22Rv1 (cell line): ENCODE results near the gene KIRREL3.

ENCODE experiments used
- H3K27ac ChIP-seq: fragments of 450-650 bp; 2 replicates; pipeline ENCODE4 v1.5.1; 2017
- CTCF ChIP-seq: fragments of 450-650 bp; IDR thresholded peaks from 2 replicates; pipeline ENCODE4 v1.5.1; 2017; ENCODE audit warnings: mild to moderate bottlenecking
- ZFX ChIP-seq: fragments of 450-650 bp; IDR thresholded peaks from 2 replicates; pipeline ENCODE4 v1.6.1; 2017; ENCODE audit warnings: antibody characterized with exemption, borderline replicate concordance

KIRREL3 gene

DNA sequence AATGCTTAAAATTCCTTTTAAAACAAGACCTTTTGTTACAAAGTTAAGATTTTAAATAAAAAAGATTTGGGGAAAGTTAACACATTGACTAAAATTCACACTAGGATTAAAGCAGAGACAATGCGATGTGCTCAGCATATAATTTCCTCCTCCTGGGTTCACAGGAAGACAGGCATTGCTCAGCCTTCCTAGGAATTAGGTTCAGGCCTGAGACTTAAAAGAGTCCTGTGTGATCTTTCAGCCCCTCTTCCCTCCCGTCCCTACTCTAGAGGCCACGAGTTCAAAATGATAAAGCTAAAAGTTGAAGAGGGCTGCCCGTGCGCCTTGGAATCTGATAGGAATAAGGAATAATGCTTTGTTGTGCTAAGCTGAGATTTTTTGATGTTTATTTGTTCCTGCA, 218.6 kb downstream of the KIRREL3 start:
- H3K27ac ChIP-seq = no peak overlapping the region
- no peak for TF ChIP-seq ZFX
- TF ChIP-seq CTCF = no peak

DNA sequence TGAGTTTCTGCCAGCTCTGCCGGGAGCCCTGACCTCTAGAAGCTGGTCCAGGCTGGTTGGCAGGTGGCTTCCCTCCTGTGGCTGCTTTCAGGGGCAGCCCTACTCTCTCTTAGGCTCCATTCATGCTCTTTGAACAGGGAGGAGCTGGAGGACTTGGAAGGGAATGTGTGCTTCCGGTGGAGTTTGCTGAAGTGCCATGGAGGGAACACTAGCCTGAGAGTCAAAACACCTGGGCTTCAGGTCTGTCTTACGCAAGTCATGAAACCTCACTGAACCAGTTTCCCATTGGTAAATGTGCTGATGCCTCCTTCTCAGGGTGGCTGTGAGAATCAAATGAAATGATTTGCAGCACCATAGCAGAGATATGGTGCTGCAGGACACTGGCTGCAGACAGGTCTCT, 224.5 kb downstream of the KIRREL3 start:
- no peak overlapping the region for H3K27ac ChIP-seq
- TF ChIP-seq ZFX = no peak
- TF ChIP-seq CTCF = no peak

GRCh38 chr11:126772267-126772666, 228.3 kb downstream of the KIRREL3 start:
- no peak overlapping the region for H3K27ac ChIP-seq
- TF ChIP-seq CTCF = no peak
- TF ChIP-seq ZFX = no peak

DNA sequence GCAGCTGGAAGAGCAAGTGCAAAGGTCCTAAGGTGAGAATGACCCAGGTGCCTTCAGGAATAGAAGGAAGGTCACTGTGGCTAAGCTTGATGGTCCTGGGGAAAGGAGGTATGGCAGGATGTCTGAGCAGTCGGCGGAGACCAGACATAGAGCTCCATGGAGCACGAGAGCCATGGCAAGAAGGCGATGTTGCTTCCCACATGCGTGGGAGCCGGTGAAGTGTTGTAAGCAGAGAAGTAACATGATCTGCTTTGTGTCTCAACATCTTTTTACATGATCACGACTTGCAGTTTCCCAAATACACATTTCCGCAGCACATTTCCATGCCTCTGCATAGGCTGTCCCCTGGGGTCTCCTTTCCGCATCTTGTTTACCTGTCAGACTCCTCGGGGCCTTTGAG, 231.9 kb downstream of the KIRREL3 start:
- TF ChIP-seq ZFX (no peak), CTCF (no peak)
- H3K27ac ChIP-seq = no peak overlapping the region

DNA sequence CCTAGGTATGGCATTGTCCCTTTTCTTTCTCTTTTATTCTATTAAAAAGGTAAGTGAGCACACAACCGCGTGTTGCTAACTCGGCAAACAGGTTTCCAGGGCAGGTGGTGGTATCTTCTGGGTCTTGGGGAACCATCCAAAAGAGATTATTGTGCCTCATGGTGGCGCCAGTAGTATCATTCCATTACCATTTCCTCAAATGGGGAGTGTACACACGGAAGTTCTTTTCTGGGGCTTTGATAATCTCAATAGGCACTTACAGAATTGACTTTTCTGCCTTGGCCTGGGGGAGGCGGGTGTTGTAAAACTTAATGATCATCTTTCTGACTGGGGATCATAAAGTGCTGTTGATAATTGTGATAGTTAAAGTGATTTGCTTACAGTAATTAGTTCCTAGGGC, 234.1 kb downstream of the KIRREL3 start:
- TF ChIP-seq CTCF (no peak), ZFX (no peak)

DNA sequence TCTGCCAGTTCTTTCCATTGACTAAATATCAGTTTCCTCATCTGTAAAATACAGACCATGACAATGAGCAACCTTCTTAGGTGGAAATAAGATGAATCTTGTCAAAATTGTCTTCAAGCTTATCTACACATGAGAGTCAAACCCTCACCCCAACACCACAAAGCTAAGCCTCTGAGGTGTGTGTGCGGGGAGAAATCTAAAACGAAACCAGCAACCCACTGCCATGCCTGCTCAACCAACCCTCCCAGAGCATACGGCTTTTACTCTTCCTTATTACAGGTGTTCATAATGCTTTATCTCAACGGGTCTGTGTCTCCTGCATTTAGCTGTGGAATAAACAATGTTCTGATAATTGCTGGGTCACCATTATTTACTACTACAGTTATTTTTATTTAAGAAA, 235.4 kb downstream of the KIRREL3 start:
- TF ChIP-seq CTCF = no peak
- TF ChIP-seq ZFX = no peak
- no peak overlapping the region for H3K27ac ChIP-seq

More for the DNA sequence above, 234.1 kb downstream of the KIRREL3 start:
- no peak overlapping the region for H3K27ac ChIP-seq

DNA sequence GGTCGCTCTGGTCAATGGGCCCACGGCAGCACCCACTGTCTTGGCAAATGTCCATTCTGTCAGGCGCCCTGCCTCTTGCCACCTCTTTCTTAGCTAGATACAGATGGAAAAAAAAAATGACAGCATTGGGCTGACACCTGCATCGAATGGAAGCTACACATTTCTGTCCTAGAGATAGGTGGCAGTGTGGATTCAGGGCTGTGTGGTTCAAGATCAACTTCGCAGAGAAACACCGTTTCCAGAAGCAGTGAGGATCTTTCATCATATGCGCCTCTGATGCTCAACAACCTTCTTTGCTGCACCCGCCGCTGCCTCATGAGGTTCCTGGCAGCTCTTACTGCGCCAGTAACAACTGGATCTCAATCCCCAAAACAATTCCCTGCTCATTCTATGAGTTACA, 236.3 kb downstream of the KIRREL3 start:
- no peak for TF ChIP-seq CTCF
- no peak for TF ChIP-seq ZFX
- H3K27ac ChIP-seq = no peak overlapping the region
